Measurements from ENCODE around the gene KCNJ6.
"Not testable (repeated sequence)": the region's sequence is repeated elsewhere in the genome, so short reads cannot be mapped to it uniquely, and the experiment has no call there.

Gene KCNJ6

DNA sequence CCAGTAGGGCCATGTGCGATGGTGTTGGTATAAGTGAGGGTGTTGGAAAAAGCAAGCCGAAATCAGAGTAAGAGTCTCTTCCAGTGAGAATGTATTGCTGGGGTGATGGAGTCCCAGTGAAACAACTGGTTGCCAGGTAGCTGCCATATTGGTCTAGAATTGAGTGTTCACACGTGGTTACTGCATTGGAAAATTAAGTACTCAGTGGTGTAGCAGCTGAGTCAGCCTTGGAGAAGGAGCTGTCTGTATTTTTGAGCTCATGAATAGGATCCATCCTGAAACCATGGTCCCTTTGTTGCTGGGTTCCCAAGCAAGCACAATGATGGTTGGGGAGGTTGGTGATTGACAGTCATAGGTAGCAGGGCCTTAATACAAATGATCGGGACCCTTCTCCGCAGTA is 314.3 kb downstream of the KCNJ6 start:
- DNase-seq (ENCODE audit: low spot score) = no peak

DNA sequence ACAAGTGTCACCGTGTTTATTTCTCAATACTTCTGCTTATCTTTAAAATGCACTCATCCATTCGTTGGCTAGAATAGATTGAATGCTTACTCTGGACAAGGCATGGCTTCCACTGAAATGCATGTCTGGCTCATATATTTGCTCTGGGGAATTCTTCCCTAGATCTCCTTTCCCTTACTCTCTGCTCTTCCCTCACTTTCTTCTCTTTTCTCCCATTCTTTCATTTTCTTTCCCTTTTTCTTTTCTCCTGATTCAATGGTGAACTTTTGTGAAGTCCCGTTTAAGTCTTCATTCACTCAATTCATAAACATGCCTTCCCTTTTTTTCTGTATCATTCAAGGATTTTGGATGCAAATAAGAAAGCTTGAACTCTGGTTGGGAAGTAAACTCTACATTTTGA is 315.2 kb downstream of the KCNJ6 start:
- no peak for DNase-seq (ENCODE audit: low spot score)

DNA sequence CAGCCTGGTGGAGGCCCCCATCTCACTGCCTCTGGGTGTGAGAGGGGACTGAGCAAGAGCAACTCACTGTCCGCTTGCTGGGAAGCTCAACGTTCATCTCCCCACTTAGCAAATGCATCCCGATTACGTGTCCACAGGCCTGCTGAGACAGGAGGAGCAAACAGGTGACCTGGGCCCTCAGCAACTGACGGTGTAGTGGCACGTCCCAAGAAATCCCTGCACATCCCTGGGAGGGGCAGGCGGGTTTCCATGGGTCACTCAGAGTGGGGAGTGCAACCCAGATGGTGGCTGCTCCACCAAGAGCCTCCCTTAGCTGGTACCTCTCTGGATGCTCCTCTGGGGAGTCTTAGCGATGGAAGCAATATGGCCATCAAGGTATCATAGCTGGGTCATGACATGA is 320.3 kb downstream of the KCNJ6 start:
- no peak for DNase-seq (ENCODE audit: low spot score)

DNA sequence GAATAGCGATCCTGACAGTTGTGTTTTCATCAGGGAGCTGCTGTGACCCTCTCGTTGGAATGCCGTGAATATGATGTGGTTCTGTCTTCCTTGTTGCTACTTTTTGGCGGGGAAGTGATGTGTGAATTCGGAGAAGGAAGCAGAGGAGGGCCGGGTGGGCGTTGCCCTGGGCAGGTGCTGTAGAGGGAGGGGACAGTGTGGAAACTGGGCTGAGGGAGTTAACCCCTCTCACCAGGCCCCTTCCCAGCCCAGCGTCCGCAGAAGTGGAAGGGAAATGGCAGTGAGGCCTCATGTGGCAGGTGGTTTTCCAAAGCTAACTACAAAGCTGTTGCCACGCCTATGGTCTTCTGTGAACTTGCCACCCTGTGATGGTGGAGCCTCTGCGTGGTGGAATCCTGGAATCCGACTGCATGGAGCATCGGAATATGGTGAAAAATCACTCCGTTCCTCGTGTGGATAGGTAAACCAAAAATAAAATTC is 321.7 kb downstream of the KCNJ6 start:
- DNase-seq (ENCODE audit: low spot score) = no peak

DNA sequence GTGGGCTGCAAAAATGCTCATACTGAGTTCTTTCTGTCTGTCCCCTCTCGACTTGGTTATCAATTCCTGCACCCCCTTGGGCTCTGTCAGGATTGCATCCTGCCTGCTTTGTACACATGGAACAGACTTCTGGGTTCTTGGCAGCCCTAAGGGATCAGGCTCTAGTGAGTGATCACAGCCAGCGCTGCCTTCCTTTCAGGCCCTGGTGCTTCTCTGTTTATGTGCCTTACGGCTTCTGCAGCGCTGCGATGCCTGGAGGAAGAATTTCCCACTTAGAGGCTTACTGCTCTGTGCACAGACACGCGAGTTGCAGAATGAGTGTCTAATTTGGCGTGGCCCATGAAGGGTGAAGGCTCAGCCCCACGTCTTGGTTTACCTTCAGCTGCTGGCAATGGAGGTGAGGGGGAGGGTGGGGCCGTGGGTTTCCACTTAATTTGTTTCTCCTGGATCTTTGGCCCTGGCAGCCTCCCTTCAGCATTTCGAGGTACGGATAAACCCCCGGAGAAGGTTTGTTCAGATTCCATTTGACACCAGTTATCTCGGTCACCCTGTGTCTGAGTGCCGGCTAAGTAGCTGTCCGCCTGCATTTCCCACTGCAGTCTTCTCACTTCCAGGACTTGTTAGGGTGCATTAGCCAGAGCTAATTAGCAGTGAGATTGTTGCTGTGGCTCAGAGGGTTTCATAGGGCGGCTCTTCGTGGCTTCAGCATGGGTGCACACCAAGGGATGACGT is 322.4 kb downstream of the KCNJ6 start:
- DNase-seq (ENCODE audit: low spot score) = no peak

DNA sequence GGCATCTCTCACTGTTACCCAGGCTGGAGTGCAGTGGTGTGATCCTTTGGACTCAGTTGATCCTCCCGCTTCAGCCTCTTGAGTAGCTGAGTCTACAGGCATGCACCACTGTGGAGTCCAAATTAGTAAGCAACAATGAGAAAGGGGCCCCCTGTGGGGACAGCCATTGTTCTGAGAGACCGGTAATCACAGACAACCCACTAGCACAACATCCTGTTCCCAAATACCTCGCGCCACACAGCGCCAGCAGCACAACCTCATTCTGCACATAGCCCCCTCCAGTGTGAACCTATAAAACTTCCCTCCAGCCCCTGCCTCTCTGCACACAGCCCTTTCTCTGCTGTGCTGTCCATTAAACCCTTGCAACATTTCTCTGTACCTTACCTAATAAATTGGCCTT is 323.2 kb downstream of the KCNJ6 start:
- no peak for DNase-seq (ENCODE audit: low spot score)

DNA sequence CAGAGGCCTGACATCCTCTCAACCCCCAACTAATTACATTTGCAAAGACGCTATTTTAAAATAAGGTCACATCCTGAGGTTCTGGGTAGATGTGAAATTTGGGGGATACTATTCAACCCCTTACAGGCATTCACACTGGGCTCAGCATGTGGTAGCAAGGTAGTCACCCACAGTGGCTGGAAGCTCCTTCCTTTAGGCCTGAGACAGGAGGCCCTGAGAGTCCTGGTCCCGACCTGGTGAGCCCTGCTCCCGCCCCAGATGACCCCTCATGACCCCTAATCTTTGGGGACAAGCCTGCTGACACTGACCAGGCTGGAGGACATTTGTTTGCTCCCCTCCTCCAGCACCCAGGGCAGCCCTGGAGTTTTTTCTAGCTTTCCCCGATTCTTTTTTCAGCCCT is 323.8 kb downstream of the KCNJ6 start:
- DNase-seq (ENCODE audit: low spot score) = no peak

DNA sequence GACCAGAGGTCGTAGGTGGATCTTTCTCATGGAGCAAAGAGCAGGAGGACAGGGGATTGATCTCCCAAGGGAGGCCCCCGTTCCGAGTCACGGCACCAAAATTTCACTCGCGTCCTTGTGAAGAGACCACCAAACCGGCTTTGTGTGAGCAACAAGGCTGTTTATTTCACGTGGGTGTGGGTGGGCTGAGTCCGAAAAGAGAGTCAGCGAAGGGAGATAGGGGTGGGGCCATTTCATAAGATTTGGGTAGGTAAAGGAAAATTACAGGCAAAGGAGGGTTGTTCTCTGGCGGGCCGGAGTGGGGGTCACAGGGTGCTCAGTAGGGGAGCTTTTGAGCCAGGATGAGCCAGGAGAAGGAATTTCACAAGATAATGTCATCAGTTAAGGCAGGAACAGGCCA is 324.3 kb downstream of the KCNJ6 start:
- DNase-seq (ENCODE audit: low spot score) = not testable (repeated sequence)

DNA sequence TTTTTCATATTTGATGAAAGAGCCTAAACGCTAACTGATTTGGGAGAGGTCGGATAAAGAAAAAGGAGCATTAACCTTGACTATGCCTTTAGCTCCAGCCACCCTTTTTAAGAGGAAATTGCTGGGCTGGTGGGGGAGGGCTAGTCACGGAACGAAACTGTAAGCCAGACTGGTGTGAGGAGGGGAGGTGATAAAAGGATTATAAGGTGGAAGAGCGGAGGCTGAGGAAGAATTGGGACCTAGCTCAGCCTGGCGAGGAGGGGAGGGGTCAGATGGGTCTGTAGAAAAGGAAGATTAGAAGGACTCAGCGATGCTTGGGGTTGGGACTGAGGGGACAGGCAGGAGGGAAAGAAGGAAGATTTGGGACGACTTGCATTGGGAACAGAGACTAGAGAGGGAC is 325.4 kb downstream of the KCNJ6 start:
- DNase-seq (ENCODE audit: low spot score) = not testable (repeated sequence)

DNA sequence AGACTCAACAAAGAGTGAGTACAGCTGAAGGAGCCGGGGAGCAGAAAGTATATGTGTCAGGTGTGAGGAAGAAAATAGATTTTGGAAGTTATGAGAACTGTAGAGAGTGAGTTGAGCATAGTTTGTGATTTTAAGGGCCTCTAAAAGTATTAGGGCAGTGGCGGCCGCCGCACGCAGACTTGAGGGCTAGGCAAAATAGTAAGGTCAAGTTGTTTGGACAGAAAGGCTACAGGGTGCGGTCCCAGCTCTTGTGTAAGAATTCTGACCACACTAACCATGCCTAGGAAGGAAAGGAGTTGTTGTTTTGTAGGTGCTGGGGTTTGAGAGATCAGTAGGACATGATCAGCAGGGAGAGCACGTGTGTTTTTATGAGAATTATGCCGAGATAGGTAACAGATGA is 327.6 kb downstream of the KCNJ6 start:
- DNase-seq (ENCODE audit: low spot score) = not testable (repeated sequence)

DNA sequence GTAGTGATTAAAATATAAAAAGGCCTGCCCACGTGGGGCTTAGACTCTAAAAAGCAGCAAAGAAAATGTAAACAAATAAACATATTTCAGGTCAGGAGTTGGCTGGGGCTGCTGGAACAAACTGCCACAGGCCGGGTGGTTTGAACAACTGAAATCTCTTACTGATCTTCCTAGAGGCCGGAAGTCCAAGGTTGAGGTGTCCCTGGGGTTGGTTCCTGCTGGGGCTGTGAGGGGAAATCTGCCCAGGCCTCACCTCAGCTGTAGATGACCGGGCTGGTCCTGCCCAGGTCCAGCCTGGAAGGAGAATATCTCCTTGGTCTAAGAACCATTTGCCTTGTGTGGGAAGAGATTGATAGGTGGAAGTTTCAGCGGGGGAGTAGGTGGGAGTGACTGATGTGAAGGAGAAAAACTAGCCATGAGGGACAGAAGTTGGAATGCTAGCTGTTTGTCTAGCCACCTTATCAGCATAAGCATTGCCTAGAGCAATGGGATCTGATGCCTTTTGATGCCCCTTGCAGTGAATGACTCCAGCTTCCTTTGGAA is 328.6 kb downstream of the KCNJ6 start:
- no peak for DNase-seq (ENCODE audit: low spot score)

DNA sequence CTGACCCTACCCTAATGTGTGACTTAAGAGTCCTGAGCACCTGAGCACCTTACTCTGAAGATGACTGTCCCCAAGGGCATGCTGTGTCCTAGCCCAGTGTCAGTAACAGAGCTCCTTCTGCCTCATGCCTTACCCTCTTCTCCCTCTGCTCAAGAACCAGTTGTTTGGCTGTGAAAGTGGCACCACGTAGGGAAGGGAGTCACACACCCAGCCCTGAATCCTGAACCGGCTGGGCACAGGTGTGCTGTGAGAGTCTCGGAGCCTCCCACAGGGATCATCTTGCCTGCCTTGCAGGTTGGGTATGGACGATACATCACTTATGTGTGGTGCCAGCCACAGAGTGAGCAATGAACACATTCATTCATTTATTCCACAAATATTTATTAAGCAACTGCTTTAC is 329.1 kb downstream of the KCNJ6 start:
- DNase-seq (ENCODE audit: low spot score) = peak; percentile 15

DNA sequence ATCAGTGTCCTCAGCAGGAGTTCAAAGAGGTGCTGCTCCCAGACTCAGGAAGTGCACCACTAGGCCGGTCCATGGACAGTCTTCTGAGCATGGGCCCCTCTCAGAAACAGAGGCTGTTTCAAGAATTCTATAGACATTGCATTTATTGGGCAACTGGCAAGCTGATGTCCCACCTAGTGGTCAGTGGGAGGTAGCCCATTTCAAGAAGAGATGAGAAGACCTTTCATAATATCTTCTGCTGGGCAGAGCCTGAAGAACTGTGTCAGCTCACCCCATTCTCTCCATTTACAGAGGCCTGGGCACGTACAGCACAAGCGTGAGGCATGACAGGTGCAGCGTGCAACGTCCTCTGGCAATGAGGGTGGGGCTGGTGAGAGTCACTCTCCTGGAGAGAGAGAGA is 333.7 kb downstream of the KCNJ6 start:
- DNase-seq (ENCODE audit: low spot score) = no peak

DNA sequence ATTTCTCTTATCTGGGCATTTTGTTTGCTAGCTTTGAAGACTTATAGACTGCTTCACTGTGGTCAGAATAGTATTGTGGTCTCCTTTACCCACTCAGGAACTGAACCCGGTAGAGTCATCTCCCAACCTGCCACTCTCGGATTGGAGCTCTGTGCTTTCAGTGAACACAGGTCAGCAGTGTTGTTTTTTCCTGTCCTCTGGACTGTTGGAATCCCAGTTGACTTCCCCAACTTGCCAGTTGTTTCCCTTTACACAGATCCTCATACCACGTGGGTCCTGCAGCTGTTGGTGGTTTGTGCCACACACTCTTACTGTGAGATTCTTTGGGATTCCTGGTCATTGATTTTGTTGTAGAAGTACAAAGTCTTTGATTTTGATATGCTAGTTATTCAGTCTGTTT is 335.6 kb downstream of the KCNJ6 start:
- DNase-seq (ENCODE audit: low spot score) = no peak

DNA sequence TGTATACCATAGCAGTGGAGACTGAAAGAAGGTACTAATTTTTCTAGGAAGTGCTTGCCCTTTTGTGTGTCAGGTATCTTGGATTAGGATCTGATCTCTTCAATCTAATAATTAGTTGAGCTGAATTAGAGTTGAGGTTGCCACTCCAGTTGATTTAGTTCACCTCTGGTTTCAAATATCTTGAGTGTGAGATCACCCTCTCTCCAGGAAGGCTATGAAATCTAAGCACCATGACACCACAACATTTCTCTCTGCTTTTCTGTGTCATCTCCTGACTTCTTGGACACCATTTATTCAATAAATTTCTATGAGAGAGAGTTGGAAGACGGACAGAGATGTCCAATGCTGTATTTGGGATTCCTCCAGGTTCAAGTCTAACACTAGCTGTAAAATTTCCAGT is 336.9 kb downstream of the KCNJ6 start:
- DNase-seq (ENCODE audit: low spot score) = no peak

DNA sequence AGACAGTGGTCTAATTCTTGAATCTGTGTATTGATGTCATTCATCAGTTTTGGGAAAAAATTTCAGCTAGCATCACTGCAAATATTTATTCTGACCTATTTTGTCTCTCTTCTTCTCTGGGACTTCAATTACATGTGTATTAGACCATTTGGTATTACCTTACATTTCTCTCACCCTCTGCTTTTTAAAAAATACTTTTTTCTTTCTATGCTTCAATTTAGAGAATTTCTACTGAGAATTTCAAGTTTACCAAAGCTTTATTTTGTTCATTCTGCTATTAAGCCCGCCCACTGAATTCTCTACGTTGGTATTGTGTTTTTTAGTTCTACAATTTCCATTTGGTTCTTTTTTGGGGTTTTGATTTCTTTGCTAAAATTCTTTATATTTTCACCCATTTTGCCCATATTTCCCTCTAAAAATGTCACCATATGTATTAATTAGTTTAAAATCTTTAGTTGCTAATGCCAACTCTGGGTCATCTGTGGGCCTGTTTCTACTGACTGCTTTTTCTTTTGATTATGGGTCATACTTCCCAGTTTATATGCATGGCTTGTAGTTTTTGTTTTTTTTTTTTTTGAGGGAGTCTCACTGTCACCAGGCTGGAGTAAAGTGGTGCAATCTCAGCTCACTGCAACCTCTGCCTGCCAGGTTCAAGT is 337.7 kb downstream of the KCNJ6 start:
- DNase-seq (ENCODE audit: low spot score) = no peak

DNA sequence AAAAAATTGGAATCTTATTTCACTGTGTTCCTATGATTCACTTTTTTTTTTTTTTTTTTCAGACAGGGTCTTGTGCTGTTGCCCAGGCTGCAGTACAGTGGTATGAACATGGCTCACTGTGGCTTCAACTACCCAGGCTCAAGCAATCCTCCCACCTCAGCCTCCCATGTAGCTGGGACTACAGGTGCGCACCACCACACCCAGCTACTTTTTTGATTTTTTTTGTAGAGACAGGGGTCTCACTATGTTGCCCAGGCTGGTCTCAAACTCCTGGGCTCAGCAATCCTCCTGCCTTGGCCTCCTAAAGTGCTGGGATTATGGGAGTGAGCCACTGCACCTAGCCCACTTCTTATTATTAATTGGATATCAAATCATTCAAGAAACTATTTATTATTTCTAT is 339.3 kb downstream of the KCNJ6 start:
- DNase-seq (ENCODE audit: low spot score) = not testable (repeated sequence)

DNA sequence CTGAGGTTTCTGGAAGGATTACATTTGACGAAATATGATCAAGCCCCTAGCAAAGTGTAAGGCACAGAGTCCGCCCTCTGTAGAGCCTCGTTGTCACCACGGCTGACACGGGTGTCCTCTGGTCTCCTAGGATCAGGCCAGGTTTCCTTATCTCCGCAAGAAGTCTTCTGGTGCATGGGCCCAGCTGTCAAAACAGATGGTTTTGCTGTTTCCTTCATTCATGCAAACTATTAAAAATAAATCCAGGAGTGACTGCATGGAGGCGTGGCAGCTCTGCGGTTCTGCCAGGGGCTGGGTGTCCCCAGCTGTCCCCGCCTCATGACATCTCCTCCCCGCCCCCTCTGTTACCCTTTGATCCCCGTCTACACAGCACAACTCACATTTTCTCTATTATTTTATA is 340.7 kb downstream of the KCNJ6 start:
- DNase-seq (ENCODE audit: low spot score) = no peak

DNA sequence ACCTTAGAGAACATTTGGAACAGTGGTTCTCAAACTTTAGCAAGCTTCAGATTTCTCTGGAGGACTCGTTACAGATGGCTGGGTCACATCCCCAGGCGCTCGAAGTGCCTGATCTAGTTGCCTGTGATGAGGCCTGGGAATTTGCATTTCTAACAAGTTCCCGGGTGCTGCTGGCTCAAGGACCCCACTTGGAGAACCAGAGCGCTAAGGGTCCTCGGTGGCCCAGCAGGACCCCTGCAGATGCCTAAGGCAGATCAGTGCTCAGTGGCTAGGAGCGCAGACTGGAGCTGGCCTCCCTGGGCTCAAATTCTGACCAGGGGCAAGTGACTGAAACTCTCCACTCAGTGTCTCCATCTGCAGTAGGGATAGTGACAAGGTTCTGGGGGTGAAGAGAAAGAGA is 341.5 kb downstream of the KCNJ6 start:
- no peak for DNase-seq (ENCODE audit: low spot score)

DNA sequence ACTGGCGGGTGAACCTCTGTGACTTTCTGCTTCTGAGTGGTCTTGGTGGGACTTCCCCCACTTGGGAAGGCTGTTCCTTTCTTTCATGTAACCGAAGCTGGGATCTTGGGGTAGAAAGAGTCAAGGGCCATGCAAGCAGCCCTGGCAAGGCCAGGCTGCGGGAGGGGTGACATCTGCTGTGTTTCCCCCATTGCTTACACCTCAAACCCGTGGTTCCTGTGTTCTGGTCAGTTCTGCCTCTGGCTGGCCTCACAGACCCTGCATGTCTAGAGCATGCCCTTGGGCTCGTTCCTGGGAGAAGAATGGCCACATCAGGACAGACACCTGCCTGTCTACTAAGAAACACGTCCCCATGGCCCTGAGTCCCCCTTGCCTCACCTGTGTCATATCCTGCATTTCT is 341.9 kb downstream of the KCNJ6 start:
- no peak for DNase-seq (ENCODE audit: low spot score)

DNA sequence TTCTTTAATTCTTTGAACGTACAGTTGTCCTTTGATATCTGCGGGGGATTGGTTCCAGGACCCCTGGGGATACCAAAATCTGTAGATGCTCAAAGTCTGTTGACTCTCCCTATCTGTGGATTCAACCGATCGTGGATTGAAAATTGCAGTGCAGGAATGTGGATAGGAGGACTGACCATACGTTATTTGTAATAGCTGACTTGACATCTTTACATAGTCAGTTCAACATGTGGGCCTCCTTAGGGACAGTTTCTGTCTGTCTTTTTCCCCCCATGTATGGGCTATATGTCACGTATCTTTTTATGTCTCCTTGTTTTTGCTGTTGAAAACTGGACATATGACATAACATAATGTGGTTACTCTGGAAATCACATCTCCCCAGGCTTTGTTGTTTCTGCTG is 344.8 kb downstream of the KCNJ6 start:
- no peak for DNase-seq (ENCODE audit: low spot score)

DNA sequence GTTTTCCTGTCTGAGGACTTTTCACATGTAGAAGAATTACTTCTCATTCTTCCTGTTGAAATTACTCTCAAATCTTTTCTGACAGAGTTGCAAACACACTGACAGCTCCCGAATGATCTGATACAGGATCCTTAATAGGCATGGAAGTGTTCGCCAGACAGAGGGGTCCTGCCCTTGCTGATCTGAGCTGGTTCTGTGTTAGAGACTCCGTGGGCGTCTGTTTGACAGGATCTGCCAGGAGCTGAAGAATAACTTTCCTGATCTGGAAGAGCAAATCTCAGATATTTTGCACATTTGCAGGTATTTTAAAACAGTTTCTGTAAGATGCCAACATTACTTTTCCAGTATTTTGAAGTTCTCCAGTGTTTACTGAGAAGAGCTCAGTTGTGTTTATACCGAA is 347.3 kb downstream of the KCNJ6 start:
- no peak for DNase-seq (ENCODE audit: low spot score)

DNA sequence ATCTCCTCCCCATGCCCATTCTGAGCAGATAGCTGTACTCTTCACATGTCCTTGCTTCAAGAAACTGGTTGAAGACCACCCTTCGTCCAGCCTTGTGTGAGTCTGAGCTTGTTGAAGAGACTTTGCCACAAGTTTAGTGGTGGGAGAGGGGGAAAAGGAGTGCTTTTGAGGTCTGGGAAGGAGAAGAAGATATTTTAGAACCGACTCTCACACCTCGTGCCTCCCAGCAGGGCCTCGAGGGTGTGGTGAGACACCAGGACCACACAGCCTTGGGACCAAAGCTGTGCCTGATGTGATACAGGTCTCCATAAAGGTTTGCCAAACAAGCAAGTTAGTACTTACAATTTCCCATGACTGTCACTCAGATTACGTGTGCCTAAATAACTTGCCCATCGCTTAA is 347.8 kb downstream of the KCNJ6 start:
- DNase-seq (ENCODE audit: low spot score) = no peak
